ENCODE measurements around the gene SH3D19. TPM values are rescaled to one million over a fixed set of nuclear protein-coding genes. Genes with fewer than 3 reads are reported as not detected.

Gene SH3D19
- total and polyA plus RNA-seq, 2 of the 4 experiments (the other 2 are of a cell fraction), result 14.4 to 27.2 TPM

- no peak overlapping the region for H3K18ac ChIP-seq (ENCODE audit: low read depth, low read length)
- H3K9me1 ChIP-seq (ENCODE audit: insufficient read depth, low read length), result no peaks in the 10 kb centered on the region
- no TSS peak for BruUV-seq (replicated peaks)
- intact Hi-C loops (cut with micrococcal nuclease) (no loop called here), in situ Hi-C loops (cut with MboI; ENCODE audit: low sequenced_read_pairs) (no loop called here), dilution Hi-C loops (cut with HindIII; ENCODE audit: low sequenced_read_pairs, unreplicated experiment) (no loop called here)
- no peak overlapping the region for H3K27ac ChIP-seq (ENCODE audit: insufficient read depth, low read length)
- no peak overlapping the region for H3K9ac ChIP-seq (ENCODE audit: low read depth, low read length)
- H4K91ac ChIP-seq (ENCODE audit: insufficient read depth, low read depth, low read length), result no peak overlapping the region
- TF ChIP-seq RCOR1 (IDR thresholded peaks at IDR 0.05; ENCODE audit: insufficient replicate concordance, low read length) (no peak), SMC3 (IDR thresholded peaks at IDR 0.05; ENCODE audit: low read depth, low read length) (no peak), RFX5 (IDR thresholded peaks at IDR 0.05; ENCODE audit: low read depth, low read length) (no peak), BHLHE40 (IDR thresholded peaks at IDR 0.05; ENCODE audit: low read depth, low read length) (no peak), ELK1 (IDR thresholded peaks at IDR 0.05; ENCODE audit: borderline replicate concordance, low read depth, low read length) (no peak), RAD21 (IDR thresholded peaks at IDR 0.05; ENCODE audit: low read length) (no peak), FOS (IDR thresholded peaks at IDR 0.05; ENCODE audit: low read depth, low read length) (no peak), POLR2A (IDR thresholded peaks at IDR 0.05; ENCODE audit: low read depth, low read length) (no peak), MXI1 (IDR thresholded peaks at IDR 0.05; ENCODE audit: borderline replicate concordance, low read depth, low read length) (no peak), CTCF (conservative IDR thresholded peaks at IDR 0.05; ENCODE audit: low read depth, low read length) (no peak), MAFK (IDR thresholded peaks at IDR 0.05; ENCODE audit: low read depth, low read length) (no peak), NFE2L2 (IDR thresholded peaks at IDR 0.05; ENCODE audit: low read depth, low read length) (no peak)
- no peak overlapping the region for H2BK15ac ChIP-seq (ENCODE audit: low read depth, low read length)
- H3K23ac ChIP-seq (ENCODE audit: low read depth, low read length), result no peak overlapping the region
- H2BK5ac ChIP-seq (ENCODE audit: low read depth, low read length, poor library complexity, severe bottlenecking), result no peak overlapping the region
- no peak overlapping the region for H3K4ac ChIP-seq (ENCODE audit: low read depth, low read length)
- no CpG with 5 or more reads among the region's 3 CpGs for WGBS, 2 experiments (ENCODE audit: extremely low coverage in 2 of 2, insufficient read length in 1 of 2)
- H3K9me3 ChIP-seq (ENCODE audit: control insufficient read depth, insufficient read depth, low read length), result no peaks in the 10 kb centered on the region
- H3K36me3 ChIP-seq (ENCODE audit: control insufficient read depth, insufficient read depth, low read length), result no peaks in the 10 kb centered on the region
- ChIA-PET CTCF (no interaction called here), POLR2A (ENCODE audit: unreplicated experiment) (interaction anchor here (0.5 to 0.6 kb wide), 2 partner anchors 9 to 13 kb away, joined by 3 to 5 read pairs; no protein-coding TSS in a partner anchor)
- H3K14ac ChIP-seq (replicated peaks; ENCODE audit: low read depth, low read length), result no peak overlapping the region
- H3K56ac ChIP-seq (ENCODE audit: extremely low read depth, insufficient read depth, low read length), result no peak overlapping the region
- no peak overlapping the region for H4K5ac ChIP-seq (ENCODE audit: low read depth, low read length)
- ATAC-seq (ENCODE audit: low read depth) (peak; percentile 60), DNase-seq (peak; percentile 54)
- H3K79me1 ChIP-seq (ENCODE audit: low read depth in 1 of 2, low read length in 2 of 2), result peaks cover 4 to 19% of the 10 kb centered on the region in 2 experiments; a peak in 2 of 4 replicates
- no peak overlapping the region for H2BK120ac ChIP-seq (ENCODE audit: low read depth, low read length)
- no peaks in the 10 kb centered on the region for H4K20me1 ChIP-seq (ENCODE audit: insufficient read depth, low read length)
- H2AK5ac ChIP-seq (ENCODE audit: low read depth, low read length), result no peak overlapping the region
- H3K4me3 ChIP-seq (ENCODE audit: insufficient read depth, low read depth, low read length), result no peak overlapping the region
- H3K4me1 ChIP-seq (ENCODE audit: control insufficient read depth, insufficient read depth, low read length), result peaks cover 11% of the 10 kb centered on the region
- H2BK20ac ChIP-seq (ENCODE audit: low read depth, low read length), result no peak overlapping the region
- no peaks in the 10 kb centered on the region for H3K27me3 ChIP-seq (ENCODE audit: control insufficient read depth, insufficient read depth, low read length)
- no peak overlapping the region for H3K4me2 ChIP-seq (ENCODE audit: low read depth, low read length)
- no peak overlapping the region for H2AK9ac ChIP-seq (replicated peaks; ENCODE audit: low read depth, low read length, poor library complexity)
- no peak overlapping the region for H2AFZ ChIP-seq (replicated peaks; ENCODE audit: low read length, poor library complexity)
- no peak overlapping the region for H4K8ac ChIP-seq (ENCODE audit: low read depth in 2 of 2, low read length in 2 of 2)
These were observed 126.7 kb downstream of the SH3D19 start for GRCh38 chr4:151198748-151199147.
